Sigmoid colon (tissue), 7 donors: Measurements from ENCODE around the gene MBOAT1. TPM values are rescaled to one million over a fixed set of nuclear protein-coding genes. Genes with fewer than 3 reads are reported as not detected.
"Not testable (repeated sequence)": the region's sequence is repeated elsewhere in the genome, so short reads cannot be mapped to it uniquely, and the experiment has no call there.

Experiments used
- DNase-seq: peaks from one replicate; pipeline ENCODE4 v3.0.0-alpha.2; 2019
- H3K27ac ChIP-seq, 4 donors: fragments of 200-600 bp; sonication (generic); one replicate each; pipeline ENCODE4 v1.5.1; 2016 to 2019; ENCODE audit warnings: mild to moderate bottlenecking in 1 of 4
- H3K27me3 ChIP-seq, 3 donors: fragments of 200-600 bp; sonication (generic); one replicate each; pipeline ENCODE4 v1.5.1; 2019; ENCODE audit warnings: mild to moderate bottlenecking in 1 of 3
- H3K36me3 ChIP-seq, 4 donors: fragments of 200-600 bp; sonication (generic); one replicate each; pipeline ENCODE4 v1.5.1; 2016 to 2019
- H3K4me1 ChIP-seq, 4 donors: fragments of 200-600 bp; sonication (generic); one replicate each; pipeline ENCODE4 v1.5.1; 2017 to 2019
- H3K4me3 ChIP-seq, 4 donors: fragments of 200-600 bp; sonication (generic); one replicate each; pipeline ENCODE4 v1.5.1; 2017 to 2019; ENCODE audit warnings: mild to moderate bottlenecking in 2 of 4, moderate library complexity in 1 of 4
- H3K9me3 ChIP-seq, 4 donors: fragments of 200-600 bp in 3 of 4; sonication (generic) in 3 of 4; one replicate each; pipeline versions ENCODE4 v1.5.1 to v1.6.1; 2013 to 2019
- CTCF ChIP-seq, 4 experiments: fragments of 450-650 bp in 3 of 4; fragments of 200-600 bp in 1 of 4; IDR thresholded peaks; one replicate each; pipeline ENCODE4 v1.5.1; 2016 to 2019; ENCODE audit warnings: antibody characterized with exemption in 4 of 4, mild to moderate bottlenecking in 3 of 4, moderate library complexity in 2 of 4
- EP300 ChIP-seq, 4 donors: sonication (generic); formaldehyde crosslinking; IDR thresholded peaks; one replicate each; pipeline ENCODE4 v1.6.1; 2017; ENCODE audit warnings: antibody characterized with exemption in 4 of 4
- POLR2A ChIP-seq, 2 donors: fragments of 450-650 bp; IDR thresholded peaks; one replicate each; pipeline ENCODE4 v1.6.1; 2016; ENCODE audit warnings: antibody characterized with exemption in 2 of 2, mild to moderate bottlenecking in 2 of 2, moderate library complexity in 2 of 2
- POLR2AphosphoS5 ChIP-seq, 4 donors: sonication (generic); formaldehyde crosslinking; IDR thresholded peaks; one replicate each; pipeline ENCODE4 v1.6.1; 2017; ENCODE audit warnings: antibody characterized with exemption in 4 of 4
- WGBS, 2 donors: extraction: QIAGEN DNeasy Blood & Tissue Kit; methylation state at CpG; one replicate each; pipeline ENCODE4 v1.1.7; 2013; 5-methylcytosine and 5-hydroxymethylcytosine counted together
- intact Hi-C: fragments of 100-400 bp; cut with DNase I; formaldehyde crosslinking; loops from one replicate; pipeline ENCODE4 v1.15.1; 2023
- polyA plus RNA-seq, 3 donors: library from polyadenylated mRNA; stranded (reverse); fragments of 200-250 nt; gene quantifications; one replicate each; pipeline ENCODE4 v1.2.3, GENCODE V29; 2013
- total RNA-seq, 4 donors: library from RNA; depleted of rRNA; stranded (reverse); fragments of >200 nt; gene quantifications; one replicate each; pipeline ENCODE4 v1.1.0, GENCODE V29; 2016
- donor health status: healthy with polysubstance abuse.
- donor health status: Bipolar disorder and iron deficiency.
- donor health status: healthy.

MBOAT1 gene
- total and polyA plus RNA-seq, 7 donors, result 2.4 to 16.6 (median 10.7) TPM

GRCh38 chr6:20146291-20146690 lies 66.0 kb downstream of the MBOAT1 start:
- Histone ChIP-seq H3K4me3 (no peak overlapping the region), H3K9me3 (no peaks in the 10 kb centered on the region), H3K27ac (no peak overlapping the region), H3K36me3 (peaks cover 0 to 36% (median 8%) of the 10 kb centered on the region in 4 donors), H3K27me3 (no peaks in the 10 kb centered on the region), H3K4me1 (peaks cover 0 to 6% (median 0%) of the 10 kb centered on the region in 4 donors)
- TF ChIP-seq POLR2A (IDR thresholded peaks at IDR 0.05) (no peak), POLR2AphosphoS5 (IDR thresholded peaks at IDR 0.05) (no peak), CTCF (IDR thresholded peaks at IDR 0.05) (no peak), EP300 (IDR thresholded peaks at IDR 0.05) (no peak)
- DNase-seq, result no peak
- 95 to 96% methylated on average over 2 of the region's 2 CpGs for WGBS, 2 donors
- intact Hi-C loops, result no loop called here

GRCh38 chr6:20142866-20143265 lies 69.4 kb downstream of the MBOAT1 start:
- H3K27ac ChIP-seq, result no peak overlapping the region
- H3K36me3 ChIP-seq, result peaks cover 0 to 41% (median 7%) of the 10 kb centered on the region in 4 donors
- H3K9me3 ChIP-seq, result no peaks in the 10 kb centered on the region
- no peak for DNase-seq
- TF ChIP-seq POLR2AphosphoS5 (IDR thresholded peaks at IDR 0.05) (no peak), EP300 (IDR thresholded peaks at IDR 0.05) (no peak), POLR2A (IDR thresholded peaks at IDR 0.05) (no peak), CTCF (IDR thresholded peaks at IDR 0.05) (no peak)
- H3K27me3 ChIP-seq, result no peaks in the 10 kb centered on the region
- H3K4me3 ChIP-seq, result no peak overlapping the region
- WGBS, 2 donors, result 97 to 99% methylated on average over 4 of the region's 4 CpGs
- no peaks in the 10 kb centered on the region for H3K4me1 ChIP-seq
- intact Hi-C loops, result no loop called here

GRCh38 chr6:20141931-20142330 lies 70.3 kb downstream of the MBOAT1 start:
- WGBS, 2 donors, result 90 to 93% methylated on average over 2 of the region's 2 CpGs
- Histone ChIP-seq H3K4me1 (no peaks in the 10 kb centered on the region), H3K36me3 (peaks cover 0 to 41% (median 7%) of the 10 kb centered on the region in 4 donors), H3K27ac (no peak overlapping the region), H3K9me3 (no peaks in the 10 kb centered on the region), H3K4me3 (no peak overlapping the region), H3K27me3 (no peaks in the 10 kb centered on the region)
- TF ChIP-seq POLR2A (IDR thresholded peaks at IDR 0.05) (no peak), EP300 (IDR thresholded peaks at IDR 0.05) (no peak), POLR2AphosphoS5 (IDR thresholded peaks at IDR 0.05) (no peak), CTCF (IDR thresholded peaks at IDR 0.05) (no peak)
- DNase-seq, result no peak
- intact Hi-C loops, result no loop called here

- intact Hi-C loops, H3K9me3 ChIP-seq, H3K4me3 ChIP-seq, H3K27ac ChIP-seq, DNase-seq, H3K4me1 ChIP-seq, H3K27me3 ChIP-seq: not testable (repeated sequence)
- H3K36me3 ChIP-seq, result peaks cover 0 to 37% (median 7%) of the 10 kb centered on the region in 4 donors
- WGBS, 2 donors, result 87 to 94% methylated on average over 11 of the region's 11 CpGs
Measured at GRCh38 chr6:20139127-20139963, 72.9 kb downstream of the MBOAT1 start.

- peaks cover 0 to 24% (median 3%) of the 10 kb centered on the region in 4 donors for H3K36me3 ChIP-seq
Measured at GRCh38 chr6:20137837-20138236, 74.4 kb downstream of the MBOAT1 start.

More at GRCh38 chr6:20137837-20138236, 74.4 kb downstream of the MBOAT1 start:
- DNase-seq, result no peak
- H3K27me3 ChIP-seq, result no peaks in the 10 kb centered on the region
- intact Hi-C loops, result no loop called here
- no peak overlapping the region for H3K27ac ChIP-seq
- 86 to 90% methylated on average over 4 of the region's 4 CpGs for WGBS, 2 donors
- TF ChIP-seq POLR2AphosphoS5 (IDR thresholded peaks at IDR 0.05) (no peak), CTCF (IDR thresholded peaks at IDR 0.05) (no peak), EP300 (IDR thresholded peaks at IDR 0.05) (no peak), POLR2A (IDR thresholded peaks at IDR 0.05) (no peak)
- H3K4me3 ChIP-seq, result no peak overlapping the region
- no peaks in the 10 kb centered on the region for H3K9me3 ChIP-seq
- H3K4me1 ChIP-seq, result no peaks in the 10 kb centered on the region
